ENCODE results near the gene EYS.
"Not testable (repeated sequence)": the region's sequence is repeated elsewhere in the genome, so short reads cannot be mapped to it uniquely, and the experiment has no call there.

EYS gene

GRCh38 chr6:65410309-65410708 is 296.7 kb downstream of the EYS start:
- no peak overlapping the region for H3K27ac ChIP-seq
- TF ChIP-seq ZFX (IDR thresholded peaks at IDR 0.05) = no peak
- TF ChIP-seq, protein P1, sequence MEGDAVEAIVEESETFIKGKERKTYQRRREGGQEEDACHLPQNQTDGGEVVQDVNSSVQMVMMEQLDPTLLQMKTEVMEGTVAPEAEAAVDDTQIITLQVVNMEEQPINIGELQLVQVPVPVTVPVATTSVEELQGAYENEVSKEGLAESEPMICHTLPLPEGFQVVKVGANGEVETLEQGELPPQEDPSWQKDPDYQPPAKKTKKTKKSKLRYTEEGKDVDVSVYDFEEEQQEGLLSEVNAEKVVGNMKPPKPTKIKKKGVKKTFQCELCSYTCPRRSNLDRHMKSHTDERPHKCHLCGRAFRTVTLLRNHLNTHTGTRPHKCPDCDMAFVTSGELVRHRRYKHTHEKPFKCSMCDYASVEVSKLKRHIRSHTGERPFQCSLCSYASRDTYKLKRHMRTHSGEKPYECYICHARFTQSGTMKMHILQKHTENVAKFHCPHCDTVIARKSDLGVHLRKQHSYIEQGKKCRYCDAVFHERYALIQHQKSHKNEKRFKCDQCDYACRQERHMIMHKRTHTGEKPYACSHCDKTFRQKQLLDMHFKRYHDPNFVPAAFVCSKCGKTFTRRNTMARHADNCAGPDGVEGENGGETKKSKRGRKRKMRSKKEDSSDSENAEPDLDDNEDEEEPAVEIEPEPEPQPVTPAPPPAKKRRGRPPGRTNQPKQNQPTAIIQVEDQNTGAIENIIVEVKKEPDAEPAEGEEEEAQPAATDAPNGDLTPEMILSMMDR (conservative IDR thresholded peaks at IDR 0.05) = no peak

DNA sequence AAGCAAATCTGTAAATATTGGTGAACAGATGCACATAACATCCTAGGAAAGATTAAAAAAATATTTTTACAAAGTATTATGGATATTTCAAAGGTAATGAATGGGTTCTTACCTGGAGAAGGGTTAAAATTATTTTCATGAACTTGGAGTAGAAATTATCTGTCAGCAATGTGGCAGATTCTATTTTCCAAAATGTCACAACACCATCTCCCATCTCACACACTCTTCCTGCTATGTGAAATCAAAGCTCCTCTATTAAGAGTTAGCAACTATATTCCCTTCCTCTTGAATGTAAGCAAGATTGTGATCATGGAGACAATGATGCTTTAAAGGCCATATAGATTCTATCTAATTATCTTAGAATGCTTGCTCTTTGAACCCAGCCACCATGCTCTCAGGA is 304.5 kb downstream of the EYS start:
- no peak for TF ChIP-seq ZFX (IDR thresholded peaks at IDR 0.05)
- TF ChIP-seq, protein P1 (conservative IDR thresholded peaks at IDR 0.05) = no peak
- no peak overlapping the region for H3K27ac ChIP-seq

DNA sequence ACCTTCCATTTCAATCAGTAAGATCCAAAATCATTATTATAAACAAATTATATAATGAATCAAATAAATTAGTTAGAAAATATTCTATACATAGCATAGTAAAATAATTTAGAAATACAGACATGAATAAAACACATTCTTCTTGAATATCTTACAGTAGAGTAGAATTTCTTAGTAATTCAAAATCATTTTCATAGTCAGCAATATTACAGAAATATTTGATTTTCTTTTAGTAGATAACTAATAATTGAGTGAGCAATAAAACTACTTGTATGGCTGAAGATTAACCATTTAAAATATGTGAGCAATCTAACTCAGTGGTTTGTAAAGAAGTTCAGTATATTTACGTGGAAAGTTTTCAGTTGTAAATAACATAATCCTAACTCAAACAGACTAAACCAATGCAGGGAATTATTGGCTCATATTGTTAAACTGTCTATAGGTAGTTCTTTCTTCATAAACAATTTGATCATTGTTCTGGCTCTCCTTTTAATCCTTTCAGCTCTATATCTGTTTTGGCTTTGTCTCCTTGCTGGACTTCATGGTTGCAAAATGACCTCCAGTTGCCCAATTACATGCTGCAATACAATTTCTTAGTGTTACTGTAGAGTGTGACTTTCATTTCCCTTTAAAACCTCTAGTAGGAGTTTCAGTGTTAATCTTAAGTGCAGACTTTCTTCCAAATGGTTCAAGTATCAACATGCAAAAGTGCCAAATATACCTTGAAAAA is 307.5 kb downstream of the EYS start:
- H3K27ac ChIP-seq = no peak overlapping the region
- no peak for TF ChIP-seq ZFX (IDR thresholded peaks at IDR 0.05)
- TF ChIP-seq, protein P1 (conservative IDR thresholded peaks at IDR 0.05) = no peak

DNA sequence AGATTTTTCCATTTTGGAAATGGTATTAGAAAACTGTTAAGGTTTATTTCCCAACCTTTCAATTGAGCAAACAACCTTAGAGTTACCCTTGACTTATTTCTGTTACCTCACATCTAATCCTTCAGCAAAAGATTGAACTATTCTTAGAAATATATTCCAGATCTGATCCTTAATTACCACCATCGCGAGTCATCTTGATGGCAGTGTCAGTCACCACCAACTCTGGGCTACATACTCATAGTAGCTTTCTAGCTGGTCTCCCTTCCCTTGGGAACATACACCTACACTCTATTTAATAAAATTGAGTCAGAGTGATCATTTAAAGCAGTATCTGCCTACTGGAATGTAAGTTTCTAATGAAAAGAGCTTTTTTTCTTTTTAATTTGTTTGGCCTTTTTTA is 308.2 kb downstream of the EYS start:
- no peak for TF ChIP-seq ZFX (IDR thresholded peaks at IDR 0.05)
- TF ChIP-seq, protein P1 (conservative IDR thresholded peaks at IDR 0.05) = no peak
- H3K27ac ChIP-seq = no peak overlapping the region

DNA sequence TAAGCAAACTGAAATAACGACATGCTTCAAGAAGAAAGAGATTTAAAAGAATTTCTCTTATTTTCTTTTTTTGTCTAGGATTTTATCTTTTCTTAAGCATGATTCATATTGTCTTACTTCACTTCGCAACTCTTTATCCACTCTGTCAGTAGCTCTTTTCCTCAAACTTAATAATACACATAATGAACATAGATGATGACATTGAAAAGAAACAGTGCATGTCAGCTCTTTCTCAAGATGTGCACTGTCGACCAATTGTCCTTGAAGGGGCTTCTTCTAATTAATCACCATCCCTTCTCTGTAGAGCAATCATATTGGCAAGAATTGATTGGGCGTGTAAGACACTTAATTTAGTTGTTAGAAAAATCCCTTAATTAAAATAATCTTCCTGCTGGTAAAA is 356.5 kb downstream of the EYS start:
- no peak for TF ChIP-seq ZFX (IDR thresholded peaks at IDR 0.05)
- TF ChIP-seq, protein P1 (conservative IDR thresholded peaks at IDR 0.05) = no peak
- H3K27ac ChIP-seq = no peak overlapping the region

DNA sequence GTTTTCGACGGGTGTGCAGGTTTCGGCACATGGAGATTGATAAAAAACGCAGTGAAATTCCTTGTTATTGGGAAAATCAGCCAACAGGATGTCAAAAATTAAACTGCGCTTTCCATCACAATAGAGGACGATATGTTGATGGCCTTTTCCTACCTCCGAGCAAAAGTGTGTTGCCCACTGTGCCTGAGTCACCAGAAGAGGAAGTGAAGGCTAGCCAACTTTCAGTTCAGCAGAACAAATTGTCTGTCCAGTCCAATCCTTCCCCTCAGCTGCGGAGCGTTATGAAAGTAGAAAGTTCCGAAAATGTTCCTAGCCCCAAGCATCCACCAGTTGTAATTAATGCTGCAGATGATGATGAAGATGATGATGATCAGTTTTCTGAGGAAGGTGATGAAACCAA is 404.4 kb downstream of the EYS start:
- H3K27ac ChIP-seq = not testable (repeated sequence)

DNA sequence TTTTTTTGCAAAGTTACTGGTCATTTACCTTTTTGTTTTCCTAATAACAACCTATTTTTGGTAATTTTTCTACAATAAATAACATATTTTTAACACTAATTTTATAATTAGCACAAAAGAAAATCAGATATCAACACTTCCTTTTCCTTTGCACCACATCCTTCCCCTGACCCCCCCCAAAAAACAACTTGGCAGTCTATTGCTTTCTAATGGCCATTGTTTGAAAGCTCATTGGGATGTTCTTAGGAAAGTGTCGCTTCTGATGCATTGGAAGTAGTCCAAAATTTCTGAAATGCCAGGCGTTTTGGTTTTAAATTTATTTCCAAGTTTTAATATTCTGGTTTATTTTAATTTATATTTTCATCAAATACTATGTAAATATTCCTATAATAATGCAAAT is 407.8 kb downstream of the EYS start:
- H3K27ac ChIP-seq = no peak overlapping the region
- TF ChIP-seq ZFX (IDR thresholded peaks at IDR 0.05) = no peak
- TF ChIP-seq, protein P1 (conservative IDR thresholded peaks at IDR 0.05) = no peak

- no peak for TF ChIP-seq ZFX (IDR thresholded peaks at IDR 0.05)
- H3K27ac ChIP-seq = no peak overlapping the region
These were observed 411.2 kb downstream of the EYS start for GRCh38 chr6:65295812-65296211.

Data from C4-2B (cell line).